HepG2 (cell line): ENCODE results near the gene ARHGAP25.

ENCODE experiments used
- RXRB ChIP-seq: IDR thresholded peaks from 2 replicates; pipeline ENCODE4 v1.6.1; 2016; ENCODE audit warnings: borderline replicate concordance, missing genetic modification reagents, missing compliant biosample characterization
- ZNF232 ChIP-seq: sonication (generic); formaldehyde crosslinking; IDR thresholded peaks from 2 replicates; pipeline ENCODE4 v1.4.0; 2020; ENCODE audit warnings: missing genetic modification reagents, borderline replicate concordance
- TF ChIP-seq, protein P1 (sequence below): sonication (generic); formaldehyde crosslinking; IDR thresholded peaks from 2 replicates; pipeline ENCODE4 v1.5.0; 2020; ENCODE audit warnings: missing genetic modification reagents

DNA sequence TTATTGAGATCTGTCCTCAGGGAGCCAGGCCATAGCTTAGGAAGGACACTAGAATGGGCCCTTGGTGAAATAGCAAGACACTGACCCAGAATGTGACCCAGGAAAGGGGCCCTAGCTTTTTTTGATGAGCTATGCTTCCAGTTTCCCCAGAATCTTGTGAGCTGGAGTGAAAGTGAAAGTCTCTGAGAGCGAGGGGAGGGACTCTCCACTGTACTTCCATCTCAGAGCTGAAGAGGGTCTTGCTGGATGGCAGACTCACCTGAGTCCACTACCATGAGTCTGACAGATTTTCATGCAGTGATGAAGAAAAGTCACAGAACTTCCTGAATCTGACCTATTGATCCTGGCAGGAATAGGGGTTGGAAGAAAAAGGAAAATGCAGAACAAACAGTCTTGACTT, 3.1 kb downstream of the ARHGAP25 start:
- no peak for TF ChIP-seq RXRB
- TF ChIP-seq, protein P1, sequence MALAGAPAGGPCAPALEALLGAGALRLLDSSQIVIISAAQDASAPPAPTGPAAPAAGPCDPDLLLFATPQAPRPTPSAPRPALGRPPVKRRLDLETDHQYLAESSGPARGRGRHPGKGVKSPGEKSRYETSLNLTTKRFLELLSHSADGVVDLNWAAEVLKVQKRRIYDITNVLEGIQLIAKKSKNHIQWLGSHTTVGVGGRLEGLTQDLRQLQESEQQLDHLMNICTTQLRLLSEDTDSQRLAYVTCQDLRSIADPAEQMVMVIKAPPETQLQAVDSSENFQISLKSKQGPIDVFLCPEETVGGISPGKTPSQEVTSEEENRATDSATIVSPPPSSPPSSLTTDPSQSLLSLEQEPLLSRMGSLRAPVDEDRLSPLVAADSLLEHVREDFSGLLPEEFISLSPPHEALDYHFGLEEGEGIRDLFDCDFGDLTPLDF (CRISPR knock-in tag) = no peak
- TF ChIP-seq ZNF232 (CRISPR knock-in tag) = no peak
